Measurements from ENCODE around the gene UTP4. TPM values are rescaled to one million over a fixed set of nuclear protein-coding genes. Genes with fewer than 3 reads are reported as not detected.

UTP4 gene
- total RNA-seq, 1 donor from 2014 or later: 57.9 TPM

DNA sequence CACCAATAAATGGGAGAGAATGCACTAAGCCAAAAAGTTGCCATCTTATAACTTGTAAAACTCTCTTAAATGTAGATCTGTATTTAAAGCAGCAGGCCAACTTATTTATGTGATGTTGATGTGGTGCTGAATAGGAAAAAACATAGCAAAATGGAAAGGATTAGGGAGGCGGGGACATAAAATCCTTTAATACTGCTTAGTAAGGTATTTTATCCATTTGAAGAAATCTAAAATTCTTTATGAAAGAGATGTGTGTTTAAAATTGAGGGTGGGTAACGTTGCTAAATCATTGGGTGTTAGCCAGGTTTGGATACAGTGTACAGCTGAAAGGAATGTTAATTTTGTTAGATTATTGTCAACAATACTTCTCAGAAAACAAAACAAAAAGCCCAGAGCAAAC is 68.8 kb downstream of the UTP4 start:
- intact Hi-C loops (cut with micrococcal nuclease): no loop called here

DNA sequence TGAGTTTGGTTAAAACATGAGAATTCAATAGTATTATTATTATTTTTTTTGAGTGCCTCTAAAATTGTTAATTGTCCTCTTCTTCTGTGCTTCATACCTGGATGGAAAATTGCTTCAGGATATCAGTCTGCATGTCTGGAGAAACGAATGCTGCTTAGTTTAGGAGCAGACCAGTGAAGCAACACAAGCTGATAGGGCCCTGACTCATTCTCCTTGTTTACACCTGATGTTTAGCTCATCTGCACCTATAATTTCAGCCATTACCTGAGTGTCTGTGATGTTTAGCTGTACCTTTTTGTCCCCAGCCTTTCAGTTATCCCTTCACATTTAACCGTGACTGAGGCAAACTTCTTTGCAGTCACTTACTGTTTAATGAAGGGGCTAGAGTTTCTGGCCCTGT is 69.3 kb downstream of the UTP4 start:
- intact Hi-C loops (cut with micrococcal nuclease): no loop called here

DNA sequence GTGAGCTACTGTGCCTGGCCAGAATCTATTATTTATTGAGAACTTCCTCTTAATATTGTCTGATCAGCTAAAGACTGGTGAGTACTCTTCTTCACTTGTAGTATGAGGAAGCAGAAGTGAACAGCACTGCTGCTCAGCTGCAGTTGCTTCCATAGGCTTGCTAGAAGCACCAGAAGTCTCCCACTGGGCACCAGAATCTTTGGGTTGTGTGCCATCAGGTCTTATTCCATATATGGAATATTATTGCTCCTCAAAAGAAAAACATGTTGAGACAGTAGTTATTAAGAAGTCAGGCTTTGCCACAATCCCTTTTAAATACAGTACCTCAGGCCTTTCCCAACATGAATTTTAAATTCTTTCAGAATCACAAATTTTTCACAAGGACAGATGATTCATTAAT is 71.7 kb downstream of the UTP4 start:
- intact Hi-C loops (cut with micrococcal nuclease): no loop called here

DNA sequence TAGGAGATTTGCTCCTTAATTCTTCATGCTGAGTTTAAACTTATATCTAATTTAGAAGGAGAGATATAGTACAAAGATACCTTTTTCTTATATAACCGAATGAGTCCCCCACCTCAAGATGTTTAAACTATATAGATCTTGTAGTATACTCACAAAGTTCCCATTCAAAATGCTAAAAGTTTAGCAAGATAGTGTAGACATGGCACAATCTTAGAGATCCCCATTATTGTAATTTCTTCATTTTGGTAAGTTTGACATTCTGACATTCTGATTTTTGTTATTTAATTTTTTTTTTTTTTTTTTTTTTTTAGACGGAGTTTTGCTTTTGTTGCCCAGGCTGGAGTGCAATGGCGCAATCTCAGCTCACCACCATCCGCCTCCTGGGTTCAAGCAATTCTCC is 77.3 kb downstream of the UTP4 start:
- intact Hi-C loops (cut with micrococcal nuclease): no loop called here

DNA sequence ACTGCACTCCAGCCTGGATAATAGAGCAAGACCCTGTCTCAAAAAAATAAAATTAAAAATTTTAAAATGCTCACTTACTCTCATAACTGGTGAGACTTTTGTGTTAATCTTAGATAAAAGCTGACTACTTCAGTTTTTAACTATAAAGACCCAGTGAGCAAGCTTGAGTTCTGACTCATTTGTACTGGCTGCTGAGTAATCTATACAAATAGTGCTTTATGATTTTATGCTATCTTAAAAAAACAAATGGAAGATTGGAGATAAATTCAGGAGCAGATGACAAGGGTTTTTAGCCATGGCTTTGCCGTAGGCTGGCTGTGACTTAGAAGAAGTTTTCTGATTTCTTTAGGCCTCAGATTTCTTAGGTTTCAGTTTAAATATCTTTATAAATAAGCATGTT is 85.0 kb downstream of the UTP4 start:
- intact Hi-C loops (cut with micrococcal nuclease): no loop called here

Other genes starting within 250 kb of the UTP4 start
- 0.86 and 1.1 TPM in 2 replicates for gene HAS3, start 27.0 kb upstream of the UTP4 start, total RNA-seq
- gene CHTF8, start 61 bp upstream of the UTP4 start, total RNA-seq: 123 and 147 TPM in 2 replicates
- gene SNTB2, start 54.5 kb downstream of the UTP4 start, total RNA-seq: 20.2 and 23.9 TPM in 2 replicates
- gene VPS4A, start 178.7 kb downstream of the UTP4 start, total RNA-seq: 35.8 and 35.9 TPM in 2 replicates
- gene PDF, start 197.9 kb downstream of the UTP4 start, total RNA-seq: 12.9 and 13.0 TPM in 2 replicates
- 37.1 and 39.0 TPM in 2 replicates for gene COG8, start 206.9 kb downstream of the UTP4 start, total RNA-seq
- 40.6 and 46.8 TPM in 2 replicates for gene NIP7, start 207.1 kb downstream of the UTP4 start, total RNA-seq
- gene TMED6, start 219.1 kb downstream of the UTP4 start, total RNA-seq: 1.8 and 2.0 TPM in 2 replicates